HG03457 (cell line): Measurements from ENCODE around the gene MVK.

ENCODE experiments used
- ATAC-seq: cut with Tn5 transposase; IDR thresholded peaks from one replicate; pipeline ENCODE4 v1.9.1; 2021; ENCODE audit warnings: moderate number of reproducible peaks; ENCODE audit not compliant: unreplicated experiment

The MVK gene

DNA sequence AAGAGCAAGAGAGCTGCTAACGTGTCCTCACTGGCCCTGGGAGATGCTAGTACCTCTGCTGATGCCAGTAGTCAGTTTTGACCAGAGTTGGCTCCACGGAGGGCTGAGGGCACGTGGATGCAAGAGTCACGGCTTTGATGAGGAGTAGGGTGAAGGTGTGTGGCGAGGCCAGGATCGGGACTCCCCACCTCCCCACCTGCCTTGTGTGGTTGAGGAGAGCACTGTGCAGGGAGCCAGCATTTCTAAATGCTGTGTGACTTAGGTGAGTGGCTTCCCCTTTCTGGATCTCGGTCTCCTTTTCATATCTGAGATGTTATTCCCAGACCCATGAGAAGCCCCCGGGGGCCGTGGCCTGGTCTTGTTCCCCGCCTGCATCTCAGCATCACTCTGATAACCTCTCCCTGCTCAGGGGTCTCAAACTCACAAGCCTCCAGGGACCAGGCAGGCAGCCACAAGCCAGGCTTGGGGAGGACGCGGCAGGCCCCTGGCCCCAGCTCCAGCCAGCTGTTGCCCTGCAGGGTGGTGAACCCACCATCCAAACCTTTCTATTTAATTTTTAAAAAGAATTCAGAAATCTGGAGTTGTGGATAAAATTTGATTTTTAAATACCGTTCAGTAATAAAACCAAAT, 32.1 kb downstream of the MVK start:
- no peak for ATAC-seq

DNA sequence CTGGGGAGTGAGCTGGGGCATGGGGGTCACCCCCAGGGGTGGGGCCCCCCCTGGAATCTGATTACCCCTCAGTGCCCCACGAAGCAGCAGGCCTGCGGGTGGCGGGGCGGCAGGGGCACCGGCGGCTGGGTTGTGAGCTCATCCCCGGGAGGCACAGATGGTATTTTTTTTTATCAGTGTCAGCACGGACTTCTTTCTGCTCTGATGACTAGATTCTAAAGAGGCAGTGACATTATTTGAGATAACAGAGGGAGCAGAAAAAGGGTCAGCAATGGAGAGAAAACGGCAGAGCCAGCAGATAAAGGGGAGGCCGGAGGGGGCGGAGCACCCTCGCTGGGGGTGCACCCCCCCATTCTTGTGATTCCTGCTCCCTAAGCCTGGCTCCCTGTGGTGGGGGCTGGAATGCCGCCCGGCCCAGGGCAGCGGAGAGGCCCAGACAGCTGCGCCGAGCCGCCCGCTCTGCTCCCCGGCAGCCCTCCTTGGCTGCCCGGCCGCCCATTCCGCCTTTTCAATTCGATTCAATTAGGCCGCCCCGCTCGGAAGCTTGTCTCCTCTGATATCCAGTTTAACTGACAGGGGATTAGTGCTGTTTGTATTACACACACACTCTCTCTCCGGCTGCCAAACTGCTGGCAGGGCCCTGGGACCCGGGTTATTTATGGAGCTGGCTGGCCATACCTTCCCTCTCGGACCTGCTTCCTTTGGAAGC, 32.9 kb downstream of the MVK start:
- no peak for ATAC-seq

DNA sequence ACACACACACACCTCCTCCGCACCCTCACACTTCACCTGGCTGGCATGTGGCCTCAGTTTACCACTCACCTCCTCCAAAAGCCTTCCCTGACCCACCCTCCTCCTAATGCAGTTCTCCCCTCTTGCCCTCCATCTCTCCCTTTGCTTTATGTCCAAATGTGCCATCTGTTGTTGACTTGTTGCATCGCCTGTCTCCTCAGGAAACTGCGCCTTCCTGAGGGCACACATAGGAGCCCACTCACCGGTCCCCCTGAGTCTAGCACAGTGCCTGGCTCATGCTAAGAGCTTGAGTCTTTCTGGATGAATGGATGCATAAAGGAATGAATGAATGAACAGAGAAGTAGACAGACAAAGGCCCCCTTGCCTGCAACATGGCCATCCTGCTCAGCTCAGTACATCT, 34.0 kb downstream of the MVK start:
- no peak for ATAC-seq

DNA sequence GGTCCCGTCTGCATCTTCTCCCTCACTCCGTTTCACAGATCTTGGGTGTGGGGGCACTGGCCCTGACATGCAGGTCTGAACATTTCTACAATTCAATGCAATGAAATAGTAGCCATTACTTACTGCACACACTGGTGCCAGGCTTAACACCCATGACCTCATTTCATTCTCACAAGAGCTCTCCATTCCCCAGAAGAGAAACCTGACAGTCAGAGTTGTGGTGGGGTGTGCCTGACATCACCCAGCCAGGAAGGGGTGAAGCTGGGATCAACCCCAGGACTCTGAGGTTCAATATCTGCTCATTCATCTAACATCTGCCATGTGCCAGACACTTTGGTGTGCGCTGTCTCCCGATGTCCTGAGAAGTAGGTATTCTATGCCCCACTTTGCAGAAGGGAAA, 34.7 kb downstream of the MVK start:
- ATAC-seq = no peak

DNA sequence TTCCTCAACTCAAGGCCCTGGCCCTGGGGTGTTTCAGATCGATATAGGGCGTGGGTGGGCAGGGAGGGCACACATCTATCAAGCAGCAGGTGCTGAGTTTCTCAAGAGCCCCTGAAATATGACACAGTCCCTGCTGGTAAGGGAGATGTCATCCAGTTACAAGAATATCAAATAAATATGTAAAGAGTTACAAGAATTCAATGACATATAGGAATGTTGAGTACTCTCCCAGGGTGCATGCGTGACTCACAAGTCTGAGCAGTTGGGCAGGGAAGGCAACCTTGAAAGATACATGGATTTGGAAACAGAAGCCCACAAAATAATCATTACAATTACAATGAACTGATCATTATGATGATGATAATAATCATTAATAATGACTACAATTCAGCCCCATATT, 35.2 kb downstream of the MVK start:
- no peak for ATAC-seq

DNA sequence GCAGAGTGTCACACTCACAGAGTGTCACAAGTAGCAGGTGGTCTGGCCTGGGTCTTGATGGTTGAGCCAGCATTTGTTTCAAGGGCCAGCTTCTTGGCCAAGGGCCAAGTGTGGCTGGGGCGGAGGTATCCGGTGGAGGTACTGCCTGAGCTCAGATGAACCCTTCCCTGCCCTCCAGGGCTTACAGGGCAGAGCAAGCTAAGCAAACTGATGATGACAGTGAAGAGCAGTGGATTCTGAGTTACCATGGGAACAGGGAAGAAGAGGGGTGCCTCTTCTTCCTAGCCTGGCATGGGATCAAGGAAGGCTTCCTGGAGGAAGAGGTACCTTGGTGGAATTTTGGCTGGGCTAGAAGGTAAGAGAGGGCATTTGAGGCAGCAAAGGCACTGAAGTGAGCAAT, 35.7 kb downstream of the MVK start:
- no peak for ATAC-seq

DNA sequence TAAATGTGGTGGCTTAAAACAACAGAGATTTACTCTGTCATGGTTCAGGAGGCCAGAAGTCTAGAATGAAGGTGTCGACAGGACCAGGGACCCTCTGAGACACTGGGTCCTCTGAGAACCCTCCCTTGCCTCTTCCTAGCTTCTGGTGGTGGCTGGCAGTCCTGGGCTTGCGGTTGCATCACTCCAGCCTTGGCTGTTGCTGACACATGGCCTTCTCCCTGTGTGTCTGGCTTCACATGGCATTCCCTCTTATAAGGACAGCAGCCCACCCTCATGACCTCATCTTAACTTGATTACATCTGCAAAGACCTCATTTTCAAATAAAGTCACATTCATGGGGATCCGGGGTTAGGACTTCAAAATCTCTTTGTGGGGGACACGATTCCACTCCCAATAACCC, 36.9 kb downstream of the MVK start:
- no peak for ATAC-seq

DNA sequence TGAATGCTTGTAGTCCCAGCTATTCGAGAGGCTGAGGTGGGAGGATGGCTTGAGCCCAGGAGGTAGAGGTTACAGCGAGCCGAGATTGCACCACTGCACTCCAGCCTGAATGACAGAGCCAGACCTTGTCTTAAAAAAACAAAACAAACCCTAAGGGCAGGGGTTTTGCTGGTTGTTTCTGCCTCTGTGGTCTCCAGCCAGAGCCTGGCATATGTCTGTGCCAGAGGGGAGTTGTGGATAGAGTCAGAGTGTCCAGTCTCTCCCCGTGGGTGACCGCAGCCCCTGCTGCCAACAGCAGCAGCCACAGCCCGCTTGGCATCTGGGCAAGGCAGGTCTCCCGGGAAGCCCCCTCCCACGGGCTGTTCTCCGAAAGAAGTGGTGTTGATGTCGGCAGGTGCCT, 37.6 kb downstream of the MVK start:
- ATAC-seq = no peak

DNA sequence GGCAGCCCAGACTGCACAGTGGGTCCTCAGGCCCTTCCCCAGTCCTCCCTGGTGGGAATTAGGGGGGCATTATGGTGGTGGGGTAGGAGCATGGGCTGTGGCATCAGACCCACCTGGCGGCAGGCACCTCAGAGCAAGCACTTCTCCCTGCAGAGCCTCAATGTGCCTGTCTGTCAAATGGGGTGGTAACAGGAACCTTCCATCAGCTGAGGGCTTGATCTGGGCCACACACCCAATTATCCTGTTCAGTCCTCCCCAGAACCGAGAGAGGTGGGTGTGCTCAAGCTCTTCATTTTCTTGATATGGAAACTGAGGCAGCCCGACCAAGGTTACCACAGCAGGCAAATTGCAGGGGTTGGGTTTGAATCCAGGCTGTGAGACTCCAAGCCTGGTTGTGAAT, 38.4 kb downstream of the MVK start:
- no peak for ATAC-seq

DNA sequence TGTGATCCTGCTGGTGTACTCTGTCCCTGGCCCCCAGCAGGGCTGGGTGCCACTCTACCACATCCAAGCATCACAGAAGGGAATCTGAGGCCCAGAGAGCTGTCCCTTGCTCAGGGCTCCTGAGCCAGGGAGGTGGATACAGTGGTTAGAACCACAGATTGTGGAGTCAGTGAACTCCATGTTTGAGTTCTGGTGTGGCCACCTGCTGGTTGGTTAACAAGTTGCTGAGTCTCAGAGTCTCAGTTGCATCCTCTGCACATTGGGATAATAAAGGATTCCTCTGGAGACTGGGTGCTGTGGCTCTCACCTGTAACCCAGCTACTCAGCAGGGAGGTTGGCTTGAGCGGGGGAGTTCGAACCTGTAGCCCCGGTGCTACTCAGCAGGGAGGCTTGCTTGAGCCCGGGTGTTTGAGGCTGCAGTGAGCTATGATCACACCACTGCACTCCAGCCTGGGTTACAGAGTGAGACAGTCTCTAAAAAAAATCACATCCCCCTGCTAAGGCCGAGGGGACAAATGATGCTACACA, 39.4 kb downstream of the MVK start:
- no peak for ATAC-seq

DNA sequence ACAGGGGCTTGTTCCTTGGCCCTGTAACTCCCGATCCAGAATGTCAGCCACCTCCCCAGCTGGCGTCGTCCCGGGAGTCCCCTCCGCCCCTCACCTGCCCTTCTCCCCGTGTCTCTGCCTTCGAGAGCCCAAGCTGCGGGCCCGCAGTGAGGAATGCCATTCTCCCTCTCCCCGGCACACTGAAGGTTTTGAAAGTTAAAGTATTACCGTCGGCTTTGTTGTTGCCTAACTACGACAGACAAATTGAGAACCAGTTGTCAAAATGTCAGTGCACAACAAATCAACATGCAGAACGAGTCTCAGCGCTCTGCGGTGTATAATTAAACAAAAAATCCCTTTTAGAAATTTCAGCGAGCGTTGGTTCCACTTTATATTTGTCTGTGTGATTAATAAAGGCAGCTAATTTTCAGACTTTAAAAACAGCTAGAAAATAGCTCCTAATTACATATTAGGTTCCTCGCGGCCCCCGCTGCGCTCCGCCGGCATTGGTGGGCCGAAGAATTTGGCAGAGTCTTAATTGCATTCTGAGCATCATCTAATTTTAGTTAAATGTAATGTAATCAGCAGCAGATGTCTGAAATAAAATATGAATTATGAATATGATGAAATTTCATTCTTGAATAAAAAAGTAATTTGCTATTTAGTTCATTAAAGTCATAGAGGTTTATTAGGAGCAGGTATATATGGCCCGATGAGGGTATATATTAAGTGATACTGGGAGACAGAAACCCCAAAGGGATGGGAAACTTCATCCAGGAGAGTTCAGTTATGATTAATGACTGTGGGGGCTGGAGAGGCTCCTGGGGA, 40.3 kb downstream of the MVK start:
- ATAC-seq = no peak

DNA sequence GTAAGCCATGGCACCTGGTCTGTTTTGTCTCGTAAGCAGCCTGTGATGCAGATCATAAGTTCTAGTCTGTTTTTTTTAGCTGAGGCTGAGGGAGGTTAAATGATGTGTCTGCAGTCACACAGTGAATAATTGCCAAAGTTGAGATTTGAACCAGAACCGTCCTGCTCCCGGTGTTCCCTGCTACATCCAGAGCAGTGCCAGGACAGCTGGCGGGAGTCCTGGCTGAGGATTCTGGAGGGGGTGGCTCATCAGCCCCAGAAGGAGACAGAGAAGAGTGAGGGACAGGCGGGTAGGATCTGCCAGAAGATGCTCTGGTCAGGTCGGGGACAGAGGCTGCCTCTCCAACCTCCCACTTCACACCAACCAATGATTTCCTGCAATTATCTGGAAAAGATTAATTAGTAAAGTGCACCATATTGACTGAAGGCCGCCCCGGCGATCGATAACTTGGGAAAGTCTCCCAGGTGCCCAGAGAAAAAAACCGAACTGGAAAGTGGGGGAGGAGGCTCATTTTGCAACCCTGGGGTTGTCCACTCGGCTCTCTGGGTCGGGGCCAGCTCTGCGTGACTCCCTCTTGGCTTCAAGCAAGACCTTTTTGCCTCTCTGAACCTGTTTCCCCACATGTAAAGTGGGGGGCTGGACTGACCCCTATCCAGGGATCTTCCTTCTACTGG, 42.1 kb downstream of the MVK start:
- no peak for ATAC-seq

DNA sequence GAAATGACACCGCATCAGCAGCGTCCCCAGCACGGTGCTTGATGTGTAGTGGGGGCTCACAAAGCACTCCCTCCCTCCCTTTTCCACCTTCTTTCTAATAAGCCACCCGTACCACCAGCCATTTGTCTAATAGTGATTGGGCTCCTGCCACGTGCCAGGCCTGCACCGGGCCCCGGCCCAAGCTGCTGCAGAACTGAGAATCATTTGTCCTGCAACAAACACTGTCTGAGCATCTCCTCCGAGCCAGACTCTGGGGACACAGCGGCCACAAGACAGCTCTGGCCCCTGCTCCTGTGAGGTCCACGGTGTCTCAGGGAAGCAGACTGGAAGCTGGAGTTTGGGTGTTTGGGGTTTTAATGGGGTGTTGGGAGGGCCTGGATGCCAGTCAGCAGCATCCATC, 43.9 kb downstream of the MVK start:
- no peak for ATAC-seq

DNA sequence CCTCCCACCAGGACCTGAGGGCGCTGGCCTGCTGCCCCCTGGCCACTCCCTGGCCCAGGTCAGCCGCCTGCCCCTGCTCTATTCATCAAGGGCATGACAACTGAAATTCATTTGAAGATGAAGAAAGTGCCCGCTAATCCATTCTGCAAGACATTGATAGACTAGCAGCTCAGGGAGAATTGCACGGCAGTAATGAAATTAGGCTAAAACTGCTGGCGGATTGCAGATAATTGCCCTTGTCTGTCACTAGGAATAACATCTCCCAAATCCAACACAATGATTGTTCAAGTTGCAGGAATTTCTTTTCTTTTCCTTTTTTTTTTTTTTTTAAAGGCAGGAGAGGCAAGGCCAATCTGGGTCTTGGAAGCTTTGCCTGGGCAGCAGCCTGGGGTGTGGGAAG, 44.5 kb downstream of the MVK start:
- no peak for ATAC-seq

DNA sequence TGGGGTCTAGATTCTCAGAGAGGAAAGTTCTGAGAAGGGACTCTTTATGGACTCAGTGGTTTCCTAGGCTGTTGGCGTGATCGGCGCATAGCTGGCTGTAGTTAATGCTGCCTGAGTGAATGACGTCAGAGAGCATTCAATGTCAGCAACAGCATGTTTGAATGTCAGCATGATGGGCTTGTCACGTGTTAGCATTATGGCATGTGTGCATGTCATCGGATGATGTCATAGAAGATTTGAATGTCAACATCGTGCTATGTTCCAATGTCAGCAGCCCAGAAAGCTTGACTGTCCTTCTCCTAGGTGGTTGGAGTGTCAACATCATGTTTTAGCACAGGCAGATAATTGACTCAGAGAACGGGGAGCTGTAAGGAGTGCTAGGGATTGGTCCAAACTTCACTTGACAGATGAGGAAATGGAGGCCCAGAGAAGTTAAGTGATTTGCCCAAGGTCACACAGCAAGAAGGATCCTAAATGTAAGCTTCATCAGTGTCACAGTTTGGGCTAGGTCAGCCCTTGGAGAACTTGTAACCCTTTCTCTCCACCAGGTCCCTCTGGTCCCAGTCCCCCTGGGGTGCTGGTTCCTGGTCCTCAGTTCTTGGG, 45.5 kb downstream of the MVK start:
- no peak for ATAC-seq

DNA sequence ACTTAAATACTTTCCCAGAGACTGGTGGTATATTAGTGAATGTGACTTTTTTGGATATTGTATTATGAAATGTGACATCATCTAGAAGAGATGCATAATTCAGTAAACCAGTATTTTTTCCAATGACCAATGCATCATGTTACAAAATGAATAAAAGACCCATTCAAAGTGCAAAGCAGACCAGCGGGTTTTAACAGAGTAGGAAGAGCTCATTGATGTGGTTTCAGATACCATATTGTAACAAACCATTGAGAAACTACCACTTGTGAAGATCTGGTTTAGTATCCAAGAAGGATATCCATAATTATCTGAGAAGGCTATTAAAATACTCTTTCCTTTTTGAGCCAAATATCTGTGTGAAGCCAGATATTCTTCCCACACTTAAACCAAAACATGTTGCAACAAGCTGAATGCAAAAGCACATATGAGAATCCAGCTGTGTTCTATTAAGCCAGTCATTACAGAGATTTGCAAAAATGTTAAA, 47.7 kb downstream of the MVK start:
- ATAC-seq = no peak

DNA sequence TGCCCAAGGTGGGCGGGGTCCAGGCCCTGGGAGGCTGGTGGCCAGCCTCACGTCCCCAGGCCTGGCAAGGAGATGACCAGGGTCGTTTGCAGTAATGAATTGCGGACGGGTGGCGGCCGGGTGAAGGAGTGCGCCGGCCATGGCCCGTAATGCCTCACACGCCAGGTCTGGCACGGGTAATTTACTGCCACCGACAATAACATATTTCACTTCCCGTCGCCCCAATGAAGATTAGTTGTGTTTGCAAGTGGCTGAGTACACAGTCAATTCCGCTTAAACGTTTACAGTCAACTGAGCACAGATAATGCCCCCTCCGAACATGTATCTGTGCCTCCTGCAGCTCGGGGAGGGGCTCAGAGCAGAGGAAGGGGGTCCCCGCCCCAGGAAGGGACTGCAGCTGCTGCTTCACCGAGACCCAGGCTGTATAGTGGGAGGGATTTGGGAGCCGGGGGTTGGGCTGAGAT, 48.3 kb downstream of the MVK start:
- ATAC-seq = no peak

DNA sequence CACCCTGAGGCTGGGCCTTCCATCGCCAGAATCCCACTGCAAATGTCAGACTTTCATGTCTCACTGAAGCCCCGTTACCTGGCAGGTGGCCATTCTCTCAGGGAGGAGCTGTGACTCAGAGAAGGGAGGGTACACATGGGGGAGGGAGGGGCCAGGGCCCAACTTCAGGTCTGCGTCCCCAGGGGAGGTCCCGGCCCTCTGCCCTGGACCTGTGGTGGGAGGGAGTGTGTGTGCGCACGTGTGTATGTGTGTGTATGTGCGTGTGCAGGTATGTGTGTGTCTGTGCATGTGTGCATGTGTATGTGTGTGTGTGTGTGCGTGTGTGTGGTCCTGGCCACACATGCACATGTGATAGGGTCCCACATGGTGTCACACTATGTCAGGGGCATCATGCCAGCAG, 50.9 kb downstream of the MVK start:
- no peak for ATAC-seq

DNA sequence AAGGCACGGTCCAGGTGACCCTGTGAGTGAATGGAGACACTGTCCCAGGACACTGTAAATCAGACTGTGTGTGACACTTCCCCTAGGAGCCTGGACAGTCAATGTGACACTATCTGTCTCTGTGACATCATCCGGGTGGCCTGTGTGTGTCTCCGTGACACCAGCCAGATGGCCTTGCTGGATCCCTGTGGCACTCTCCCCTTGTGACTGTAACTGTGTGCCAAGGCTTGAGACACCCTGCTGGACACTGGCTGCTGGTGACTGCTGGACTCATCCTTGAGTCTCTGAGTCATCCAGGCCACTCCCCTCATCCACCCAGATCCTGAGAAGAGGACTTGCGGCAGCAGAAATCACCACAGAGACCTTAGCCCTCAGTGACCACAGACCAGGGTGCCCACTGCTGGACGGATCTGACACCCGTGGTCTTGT, 51.6 kb downstream of the MVK start:
- no peak for ATAC-seq

DNA sequence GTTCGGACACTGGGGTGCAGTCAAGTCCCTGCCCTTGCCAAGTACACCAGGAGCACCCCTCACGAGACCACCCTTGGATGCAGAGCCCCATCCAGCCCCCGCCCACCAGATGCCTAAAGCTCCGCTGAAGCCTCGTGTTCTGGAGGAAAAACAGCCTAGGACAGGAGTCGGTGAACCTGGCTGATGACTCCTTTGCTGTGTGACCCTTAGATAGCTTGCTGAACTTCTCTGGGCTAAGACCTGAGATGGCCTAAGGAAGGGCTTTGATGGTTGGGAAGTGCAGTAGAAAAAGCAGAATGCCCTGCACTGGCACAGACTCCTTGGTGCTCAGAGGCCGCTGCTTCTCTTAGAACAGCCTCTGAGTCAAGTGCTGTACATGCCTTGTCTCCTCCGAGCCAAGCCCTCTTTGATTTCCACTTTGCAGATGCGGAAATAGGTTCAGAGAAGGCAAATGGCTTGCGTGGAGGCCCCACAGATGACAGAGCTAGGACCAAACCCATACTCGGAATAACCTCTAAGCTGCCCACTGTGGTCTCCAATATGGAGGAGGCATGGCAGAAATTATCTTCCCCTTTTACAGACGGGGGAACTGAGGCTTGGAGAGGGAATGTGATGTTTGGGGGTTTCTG, 52.3 kb downstream of the MVK start:
- ATAC-seq = no peak
